Peyer's patch (tissue), 4 donors: ENCODE measurements around the gene SLX9.

ENCODE experiments used
- POLR2A ChIP-seq, 2 donors: fragments of 450-650 bp; IDR thresholded peaks; one replicate each; pipeline ENCODE4 v1.5.1; 2017; ENCODE audit warnings: antibody characterized with exemption in 2 of 2, mild to moderate bottlenecking in 2 of 2, moderate library complexity in 2 of 2
- TF ChIP-seq, protein P1 (sequence below), 6 experiments: fragments of 450-650 bp in 4 of 6; fragments of 200-600 bp in 2 of 6; sonication (generic) in 1 of 6; IDR thresholded peaks; one replicate each; pipeline ENCODE4 v1.5.1; 2017 to 2019; ENCODE audit warnings: antibody characterized with exemption in 6 of 6, mild to moderate bottlenecking in 3 of 6, moderate library complexity in 1 of 6

DNA sequence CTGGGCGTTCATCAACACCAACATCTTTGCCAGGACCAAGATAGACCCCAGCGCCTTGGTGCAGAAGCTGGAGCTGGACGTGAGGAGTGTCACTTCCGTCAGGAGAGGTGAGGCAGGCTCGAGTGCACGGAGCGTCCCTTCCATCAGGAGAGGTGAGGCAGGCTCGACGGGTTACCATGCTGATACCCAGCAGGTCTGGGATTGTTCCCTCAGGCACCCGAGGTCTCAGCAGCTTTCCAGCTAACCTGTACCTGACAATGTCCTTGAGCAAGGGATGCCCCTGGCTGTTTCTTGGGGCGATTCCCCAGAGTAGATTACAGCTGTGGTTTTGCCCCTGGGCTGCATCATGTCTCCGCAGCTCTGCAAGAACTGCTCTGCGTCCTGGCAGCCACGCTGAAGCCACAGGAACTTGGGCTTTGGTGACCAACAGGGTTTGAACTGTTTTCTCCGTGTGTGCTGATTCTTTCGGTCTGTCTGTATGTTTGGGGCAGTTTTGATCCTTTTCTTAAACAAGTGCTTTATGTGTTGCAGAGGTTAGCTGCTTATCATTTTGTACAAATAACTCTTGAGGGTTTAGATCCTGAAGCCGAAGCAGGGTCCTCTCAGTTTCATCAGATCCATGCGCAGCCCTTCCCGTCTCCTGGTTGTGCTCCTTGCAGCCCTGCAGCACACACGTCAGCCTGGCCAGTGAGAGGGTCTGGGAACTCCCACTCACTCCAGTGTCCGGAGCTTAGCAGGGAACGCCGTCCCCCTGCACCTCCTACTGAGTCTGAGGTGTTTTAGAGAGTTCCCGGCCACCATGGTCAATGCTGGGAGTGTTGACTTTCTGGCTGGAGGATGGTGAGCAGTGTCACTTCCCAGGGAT, 4.1 kb downstream of the SLX9 start:
- no peak for TF ChIP-seq POLR2A (IDR thresholded peaks at IDR 0.05)
- TF ChIP-seq, protein P1, sequence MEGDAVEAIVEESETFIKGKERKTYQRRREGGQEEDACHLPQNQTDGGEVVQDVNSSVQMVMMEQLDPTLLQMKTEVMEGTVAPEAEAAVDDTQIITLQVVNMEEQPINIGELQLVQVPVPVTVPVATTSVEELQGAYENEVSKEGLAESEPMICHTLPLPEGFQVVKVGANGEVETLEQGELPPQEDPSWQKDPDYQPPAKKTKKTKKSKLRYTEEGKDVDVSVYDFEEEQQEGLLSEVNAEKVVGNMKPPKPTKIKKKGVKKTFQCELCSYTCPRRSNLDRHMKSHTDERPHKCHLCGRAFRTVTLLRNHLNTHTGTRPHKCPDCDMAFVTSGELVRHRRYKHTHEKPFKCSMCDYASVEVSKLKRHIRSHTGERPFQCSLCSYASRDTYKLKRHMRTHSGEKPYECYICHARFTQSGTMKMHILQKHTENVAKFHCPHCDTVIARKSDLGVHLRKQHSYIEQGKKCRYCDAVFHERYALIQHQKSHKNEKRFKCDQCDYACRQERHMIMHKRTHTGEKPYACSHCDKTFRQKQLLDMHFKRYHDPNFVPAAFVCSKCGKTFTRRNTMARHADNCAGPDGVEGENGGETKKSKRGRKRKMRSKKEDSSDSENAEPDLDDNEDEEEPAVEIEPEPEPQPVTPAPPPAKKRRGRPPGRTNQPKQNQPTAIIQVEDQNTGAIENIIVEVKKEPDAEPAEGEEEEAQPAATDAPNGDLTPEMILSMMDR (IDR thresholded peaks at IDR 0.05): no peak
